ENCODE results near the gene RXFP4.

DNA sequence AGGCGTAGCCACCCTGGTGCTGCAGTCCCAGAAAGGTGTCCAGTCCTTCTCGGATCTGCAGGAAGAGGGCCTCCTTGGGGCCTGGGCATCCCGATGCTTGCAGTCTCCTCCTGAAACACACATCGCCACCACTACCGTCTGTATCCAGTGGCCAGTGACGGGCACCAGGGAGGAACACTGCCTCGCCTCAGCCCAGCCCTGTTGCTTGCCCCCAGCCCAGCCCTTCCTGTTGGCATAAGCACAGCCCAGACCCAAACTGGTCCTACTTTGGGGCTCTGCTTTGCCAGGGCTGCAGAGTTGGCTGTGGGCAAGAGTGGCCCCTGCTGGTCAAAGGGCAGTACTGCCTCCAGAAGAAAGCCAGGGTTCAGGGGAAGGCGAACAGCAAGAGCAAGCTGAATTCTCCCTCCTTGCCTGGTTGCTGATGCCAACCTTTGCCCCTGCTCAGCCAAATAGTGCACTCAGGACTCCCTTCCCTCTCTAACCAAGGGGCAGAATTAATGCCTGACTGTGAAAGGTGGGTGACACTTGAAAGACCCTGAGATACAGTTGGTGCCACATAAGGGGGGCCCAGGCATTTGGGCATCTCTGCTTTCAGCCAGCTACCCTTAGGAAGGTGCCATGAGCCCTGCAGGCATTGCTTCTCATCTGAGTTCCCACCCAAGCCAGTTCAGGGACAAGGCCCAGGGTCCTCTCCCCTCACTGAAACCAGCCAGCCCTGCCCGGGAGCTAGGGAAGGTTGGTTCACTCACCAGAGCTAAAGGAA lies 48.0 kb downstream of the RXFP4 start:
- TF ChIP-seq, protein P1, sequence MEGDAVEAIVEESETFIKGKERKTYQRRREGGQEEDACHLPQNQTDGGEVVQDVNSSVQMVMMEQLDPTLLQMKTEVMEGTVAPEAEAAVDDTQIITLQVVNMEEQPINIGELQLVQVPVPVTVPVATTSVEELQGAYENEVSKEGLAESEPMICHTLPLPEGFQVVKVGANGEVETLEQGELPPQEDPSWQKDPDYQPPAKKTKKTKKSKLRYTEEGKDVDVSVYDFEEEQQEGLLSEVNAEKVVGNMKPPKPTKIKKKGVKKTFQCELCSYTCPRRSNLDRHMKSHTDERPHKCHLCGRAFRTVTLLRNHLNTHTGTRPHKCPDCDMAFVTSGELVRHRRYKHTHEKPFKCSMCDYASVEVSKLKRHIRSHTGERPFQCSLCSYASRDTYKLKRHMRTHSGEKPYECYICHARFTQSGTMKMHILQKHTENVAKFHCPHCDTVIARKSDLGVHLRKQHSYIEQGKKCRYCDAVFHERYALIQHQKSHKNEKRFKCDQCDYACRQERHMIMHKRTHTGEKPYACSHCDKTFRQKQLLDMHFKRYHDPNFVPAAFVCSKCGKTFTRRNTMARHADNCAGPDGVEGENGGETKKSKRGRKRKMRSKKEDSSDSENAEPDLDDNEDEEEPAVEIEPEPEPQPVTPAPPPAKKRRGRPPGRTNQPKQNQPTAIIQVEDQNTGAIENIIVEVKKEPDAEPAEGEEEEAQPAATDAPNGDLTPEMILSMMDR (IDR thresholded peaks at IDR 0.05): peak; percentile 94 to 96 (median 96)
- no peak for TF ChIP-seq POLR2A (IDR thresholded peaks at IDR 0.05)

Data from testis (tissue), 2 donors.